LHCN-M2 (cell line): ENCODE data around the gene CALCB. TPM values are rescaled to one million over a fixed set of nuclear protein-coding genes. Genes with fewer than 3 reads are reported as not detected.

Source experiments
- DNase-seq: peaks from one replicate; pipeline ENCODE4 v3.0.0-alpha.2; 2012; ENCODE audit warnings: low read depth
- total RNA-seq: library from RNA; depleted of rRNA; stranded (reverse); fragments of >200 nt; gene quantifications from 2 replicates; pipeline ENCODE4 v1.2.3, GENCODE V29; 2014

Gene CALCB
- total RNA-seq, 1 experiment from 2014 or later, result not detected

DNA sequence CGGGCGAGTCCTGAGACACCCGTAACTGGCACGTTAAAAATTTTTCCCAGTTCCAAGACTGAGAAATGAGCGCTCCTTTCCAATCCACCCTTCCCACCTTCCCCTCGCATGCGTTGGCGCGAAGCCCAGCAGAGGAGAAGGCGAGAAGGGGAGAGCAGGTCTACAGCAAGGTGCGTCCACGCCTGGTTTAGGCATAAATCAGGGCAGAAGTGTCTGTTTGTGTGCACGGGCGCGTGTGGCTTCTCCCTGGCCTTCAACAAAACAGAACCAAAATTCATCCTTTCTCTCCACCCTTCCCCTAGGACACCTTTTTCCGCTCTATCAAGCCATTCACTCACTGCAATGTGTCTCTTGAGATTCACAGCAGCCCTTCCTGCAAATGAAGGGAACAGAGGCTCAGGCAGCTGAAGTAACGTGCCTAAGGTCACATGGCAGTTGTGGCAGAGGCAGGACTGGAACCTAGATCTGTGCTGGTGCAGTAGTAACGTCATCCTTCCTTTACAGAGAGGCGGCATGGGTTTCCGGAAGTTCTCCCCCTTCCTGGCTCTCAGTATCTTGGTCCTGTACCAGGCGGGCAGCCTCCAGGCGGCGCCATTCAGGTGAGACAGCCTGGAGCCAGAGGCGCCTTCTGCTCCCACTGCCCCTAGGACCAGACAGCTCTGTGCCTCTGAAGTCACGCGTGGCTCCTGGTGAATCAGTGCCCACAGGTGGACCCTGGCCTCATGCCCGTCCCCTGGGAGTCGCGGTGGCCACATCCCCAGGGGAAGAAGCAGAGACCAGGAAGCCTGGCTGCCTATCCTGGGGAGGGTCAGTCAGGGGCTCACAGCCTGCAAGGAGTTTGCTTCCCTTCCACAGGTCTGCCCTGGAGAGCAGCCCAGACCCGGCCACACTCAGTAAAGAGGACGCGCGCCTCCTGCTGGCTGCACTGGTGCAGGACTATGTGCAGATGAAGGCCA, 1.1 kb downstream of the CALCB start:
- DNase-seq, result peak; percentile 62

DNA sequence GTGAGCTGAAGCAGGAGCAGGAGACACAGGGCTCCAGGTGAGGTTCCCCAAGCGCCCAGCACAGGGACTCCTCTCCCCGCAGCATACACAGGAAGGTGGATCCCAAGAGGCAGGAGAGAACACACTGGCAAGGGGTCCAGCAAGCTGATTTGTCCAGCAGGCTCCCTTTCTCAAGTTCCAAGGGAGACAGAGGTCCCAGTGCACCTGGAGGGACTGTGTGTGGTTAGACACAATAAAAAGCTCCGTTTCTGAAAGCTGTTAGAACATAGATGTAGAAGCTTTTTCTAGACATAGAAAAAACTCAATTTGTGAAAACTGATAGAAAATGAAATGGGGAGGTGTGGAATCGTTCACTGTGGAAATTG, 1.8 kb downstream of the CALCB start:
- no peak for DNase-seq

GRCh38 chr11:15091175-15091574, 17.8 kb downstream of the CALCB start:
- no peak for DNase-seq

DNA sequence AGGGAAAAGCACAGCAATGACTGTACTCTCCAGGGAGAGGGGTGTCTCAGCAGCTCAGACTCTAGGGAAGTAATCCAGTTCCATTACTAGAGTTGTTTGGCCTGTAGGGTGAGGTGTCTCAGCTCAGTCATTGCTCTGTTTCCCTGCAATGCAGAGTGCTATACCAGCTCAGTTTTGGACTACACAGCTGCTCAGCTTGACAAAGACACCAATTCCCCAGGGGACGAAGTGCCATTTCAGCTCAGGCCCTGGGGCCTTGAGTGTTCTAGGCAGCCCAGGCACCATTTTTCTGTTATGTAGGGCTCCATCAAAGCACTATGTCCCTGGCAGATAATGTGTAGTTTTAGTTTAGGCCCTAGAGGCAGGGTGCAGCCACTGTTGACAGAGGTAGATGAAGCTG, 18.2 kb downstream of the CALCB start:
- DNase-seq, result no peak

GRCh38 chr11:15093432-15093831, 20.0 kb downstream of the CALCB start:
- DNase-seq, result no peak

DNA sequence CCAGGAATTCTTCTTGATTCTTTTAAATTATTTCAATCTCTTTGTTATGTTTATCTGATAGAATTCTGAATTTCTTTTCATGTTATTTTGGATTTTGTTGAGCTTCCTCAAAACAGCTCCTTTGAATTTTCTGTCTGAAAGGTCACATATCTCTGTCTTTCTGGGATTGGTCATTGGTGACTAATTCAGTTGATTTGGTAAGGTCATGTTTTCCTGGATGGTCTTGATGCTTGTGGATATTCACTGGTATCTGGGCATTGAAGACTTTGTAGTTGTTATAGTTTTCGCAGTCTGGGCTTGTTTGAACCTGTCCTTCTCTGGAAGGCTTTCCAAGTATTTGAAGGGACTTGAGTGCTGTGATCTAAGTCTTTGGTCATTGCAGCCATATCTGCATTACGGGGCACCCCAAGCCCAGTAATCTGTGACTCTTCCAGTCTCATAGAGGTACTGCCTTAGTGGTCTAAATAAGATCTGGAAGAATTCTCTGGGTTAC, 22.4 kb downstream of the CALCB start:
- DNase-seq, result peak; percentile 68

DNA sequence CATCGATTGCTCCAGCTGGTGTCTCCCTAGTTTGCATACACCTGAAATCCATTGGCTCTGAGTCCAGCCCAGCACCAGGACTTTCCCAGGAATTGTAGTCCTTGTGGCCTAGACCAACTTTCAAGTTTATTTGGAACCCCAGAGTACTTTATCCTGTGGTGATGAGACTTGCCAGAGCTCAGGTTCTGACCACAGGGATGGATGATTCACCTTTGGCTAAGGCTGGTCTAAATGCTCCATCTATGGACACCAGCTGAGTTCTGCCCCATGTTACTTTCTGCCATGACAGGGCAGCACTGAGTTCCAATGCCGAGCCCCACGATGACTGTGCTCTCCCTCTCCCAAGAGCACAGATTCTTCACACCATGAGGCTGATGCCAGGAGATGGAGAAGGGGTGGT, 24.0 kb downstream of the CALCB start:
- peak; percentile 57 for DNase-seq

- DNase-seq, result no peak
These were observed 25.9 kb downstream of the CALCB start for GRCh38 chr11:15099267-15099666.

GRCh38 chr11:15101072-15101709, 27.8 kb downstream of the CALCB start:
- DNase-seq, result peak; percentile 69

DNA sequence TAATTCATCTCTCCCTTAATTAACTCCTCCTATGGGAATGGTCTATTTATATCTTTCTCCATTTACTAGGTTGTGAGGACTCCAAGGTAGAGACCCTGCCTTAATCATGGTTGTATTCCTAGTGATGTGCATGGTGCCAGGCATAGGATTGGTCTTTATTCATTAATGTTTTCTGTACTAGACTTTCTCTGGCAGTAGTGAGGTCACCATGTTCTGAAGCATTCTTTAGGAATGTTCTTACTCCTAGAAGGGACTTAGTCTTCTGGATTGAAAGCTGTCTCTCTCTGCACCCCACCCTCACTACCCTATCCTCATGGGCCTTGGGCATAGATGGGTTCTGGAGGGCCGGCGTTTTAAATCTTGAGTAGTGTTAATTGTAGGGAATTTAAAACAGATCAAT, 30.8 kb downstream of the CALCB start:
- DNase-seq, result peak; percentile 37

DNA sequence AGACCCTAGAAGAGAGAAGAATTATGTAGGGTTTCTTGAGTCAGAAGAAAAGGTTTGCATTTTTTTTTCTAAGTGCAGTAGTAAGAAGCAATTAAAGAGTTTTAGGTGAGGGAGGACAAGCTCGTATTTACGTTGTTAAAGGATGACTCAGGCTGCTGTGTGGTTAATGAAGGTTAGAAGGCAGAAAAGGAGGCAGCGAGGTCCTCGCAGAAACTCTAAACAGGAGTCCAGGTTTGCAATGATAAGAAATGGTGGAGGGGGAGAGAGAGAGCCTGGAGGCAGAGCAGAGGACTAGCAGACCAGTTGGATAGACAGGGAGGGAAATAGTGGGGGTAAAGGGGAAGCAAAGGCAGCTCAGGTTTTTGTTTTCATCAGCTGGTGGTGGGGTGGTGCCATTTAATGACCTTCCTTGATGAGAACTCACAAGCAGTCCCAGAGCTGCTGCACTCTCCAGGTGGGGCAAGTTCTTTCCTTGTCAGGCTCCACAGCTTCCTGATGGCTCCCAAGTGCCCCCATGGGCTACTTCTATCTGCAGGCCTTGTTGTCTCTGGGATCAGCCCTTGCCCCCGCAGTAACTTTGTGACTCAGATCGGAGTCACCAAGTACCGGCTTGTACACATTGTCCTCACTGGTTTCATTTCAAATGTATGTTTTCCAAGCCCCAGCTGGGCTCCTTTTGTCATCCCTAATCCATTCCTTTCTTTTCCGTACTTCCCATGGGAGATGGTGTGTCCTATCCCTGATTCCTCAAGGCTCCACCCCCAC, 33.0 kb downstream of the CALCB start:
- DNase-seq, result peak; percentile 92

GRCh38 chr11:15107730-15108515, 34.5 kb downstream of the CALCB start:
- DNase-seq, result no peak

GRCh38 chr11:15108592-15109130, 35.3 kb downstream of the CALCB start:
- DNase-seq, result no peak

- no peak for DNase-seq
These were observed 36.2 kb downstream of the CALCB start for GRCh38 chr11:15109602-15110001.

DNA sequence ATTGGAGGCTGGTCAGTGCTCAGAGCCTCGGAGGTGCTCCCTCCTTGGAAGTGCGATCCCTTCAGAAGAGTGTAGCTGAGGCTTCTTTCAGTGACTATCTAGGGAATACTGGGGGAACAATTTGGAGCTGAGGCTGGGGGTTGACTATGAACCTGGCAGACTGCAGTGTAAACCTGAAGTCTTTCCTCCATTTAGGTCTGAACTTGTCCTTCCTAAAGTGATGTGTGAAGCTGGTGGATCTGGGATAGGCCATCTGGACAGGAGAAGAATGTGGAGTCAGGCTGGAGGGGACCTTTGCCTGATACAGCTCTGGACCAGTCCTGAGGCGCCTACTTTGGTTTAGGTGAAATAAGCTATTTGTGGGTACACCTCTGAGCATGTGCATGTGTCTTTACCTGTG, 37.8 kb downstream of the CALCB start:
- DNase-seq, result no peak

DNA sequence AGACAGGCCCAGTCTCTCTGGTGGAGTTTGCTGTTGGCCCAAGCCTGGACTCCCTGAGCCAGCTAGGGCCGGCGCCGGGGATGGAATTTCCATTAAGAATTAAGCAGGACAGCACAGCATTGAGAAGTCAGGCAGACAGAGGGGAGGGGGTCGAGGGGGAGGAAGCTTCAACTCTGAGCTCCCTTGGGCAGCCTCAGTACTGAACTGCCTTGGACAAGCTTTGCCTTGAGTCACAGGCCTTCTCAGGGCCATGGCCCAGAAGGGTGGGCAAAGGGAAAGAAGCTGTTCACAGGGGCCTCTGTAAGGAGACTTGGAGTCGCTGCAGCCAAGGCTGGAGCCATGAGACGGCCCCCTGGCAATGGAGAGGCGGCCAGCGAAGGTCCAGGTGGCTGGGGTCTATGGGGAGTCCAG, 38.7 kb downstream of the CALCB start:
- no peak for DNase-seq

- DNase-seq, result no peak
These were observed 40.0 kb downstream of the CALCB start for GRCh38 chr11:15113381-15113780.

GRCh38 chr11:15114501-15115475, 41.4 kb downstream of the CALCB start, which contains the start of gene INSC:
TSS of gene INSC (plus strand) at chr11:15114923. CDS start at chr11:15149175, 34,252 bp downstream.
- DNase-seq, result no peak

DNA sequence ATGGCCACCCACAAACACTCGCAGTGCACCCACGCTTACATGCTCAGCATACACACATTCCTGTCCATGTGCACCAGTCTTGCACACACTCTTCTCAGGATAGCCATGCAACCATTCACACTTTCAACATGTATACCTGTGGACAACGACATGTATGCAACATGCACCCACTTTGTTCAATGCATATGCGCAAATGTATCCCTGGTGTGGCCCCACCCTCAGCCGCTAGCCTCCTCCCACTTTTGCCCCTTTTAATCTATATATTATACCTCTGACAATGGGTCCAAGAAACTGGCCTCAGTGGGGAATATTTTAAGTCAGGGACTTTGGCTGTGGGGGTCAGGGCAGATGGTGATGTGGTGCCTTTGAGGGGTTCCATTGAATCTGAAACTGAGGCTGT, 42.3 kb downstream of the CALCB start:
- no peak for DNase-seq

- no peak for DNase-seq
These were observed 44.4 kb downstream of the CALCB start for GRCh38 chr11:15117751-15118150.
